ENCODE results near the gene FPR3.

- no peak for TF ChIP-seq POLR2A (IDR thresholded peaks at IDR 0.05)
- no peak for TF ChIP-seq CTCF (IDR thresholded peaks at IDR 0.05 in 8 of 11, conservative IDR thresholded peaks at IDR 0.05 in 3 of 11)
These were observed 26.5 kb downstream of the FPR3 start for GRCh38 chr19:51821456-51821855.
